DOHH2 (cell line): ENCODE measurements around the gene POU6F1.

Experiments
- H3F3A ChIP-seq: fragments of 200-600 bp; sonication (generic), shearing (Covaris generic); 2 replicates; pipeline ENCODE4 v1.6.0; 2016; ENCODE audit warnings: antibody characterized with exemption, mild to moderate bottlenecking; ENCODE audit not compliant: control insufficient read depth, insufficient read depth
- H3K27ac ChIP-seq: fragments of 200-600 bp; sonication (generic); 2 replicates; pipeline ENCODE4 v1.5.1; 2014; ENCODE audit warnings: low read depth, mild to moderate bottlenecking, low read length, moderate library complexity
- H3K27me3 ChIP-seq: fragments of 200-600 bp; sonication (generic); 2 replicates; pipeline ENCODE4 v1.6.1; 2014; ENCODE audit warnings: mild to moderate bottlenecking, low read length, mixed read lengths; ENCODE audit not compliant: control insufficient read depth
- H3K36me3 ChIP-seq: fragments of 200-600 bp; sonication (generic); 2 replicates; pipeline ENCODE4 v1.6.1; 2014; ENCODE audit warnings: mild to moderate bottlenecking, low read length, moderate library complexity, mixed read lengths; ENCODE audit not compliant: control insufficient read depth
- H3K4me1 ChIP-seq: fragments of 200-600 bp; sonication (generic); 2 replicates; pipeline ENCODE4 v1.6.1; 2014; ENCODE audit warnings: mild to moderate bottlenecking, low read length, mixed read lengths; ENCODE audit not compliant: control insufficient read depth
- H3K4me2 ChIP-seq: fragments of 200-600 bp; sonication (generic); 2 replicates; pipeline ENCODE4 v1.6.0; 2014; ENCODE audit warnings: mild to moderate bottlenecking, low read length, moderate library complexity
- H3K4me3 ChIP-seq: fragments of 200-600 bp; sonication (generic); 2 replicates; pipeline ENCODE4 v1.5.1; 2014; ENCODE audit warnings: mild to moderate bottlenecking, low read length, mixed read lengths
- H3K79me2 ChIP-seq: fragments of 200-600 bp; sonication (generic); 2 replicates; pipeline ENCODE4 v1.6.1; 2014; ENCODE audit warnings: mild to moderate bottlenecking, low read length, mixed read lengths; ENCODE audit not compliant: control insufficient read depth
- H3K9me2 ChIP-seq: fragments of 200-600 bp; sonication (generic); replicated peaks from 2 replicates; pipeline ENCODE4 v1.6.1; 2014; ENCODE audit warnings: mild to moderate bottlenecking, low read length, mixed read lengths; ENCODE audit not compliant: control insufficient read depth
- H3K9me3 ChIP-seq: fragments of 200-600 bp; sonication (generic); 2 replicates; pipeline ENCODE4 v1.6.1; 2014; ENCODE audit warnings: antibody characterized with exemption, low read length, mixed read lengths; ENCODE audit not compliant: control insufficient read depth, insufficient read depth
- H4K20me1 ChIP-seq: fragments of 200-600 bp; sonication (generic); 2 replicates; pipeline ENCODE4 v1.6.0; 2014; ENCODE audit warnings: low read depth, mild to moderate bottlenecking, antibody characterized with exemption, low read length, moderate library complexity; ENCODE audit not compliant: control insufficient read depth, insufficient read depth
- CTCF ChIP-seq: fragments of 200-600 bp; sonication (generic); IDR thresholded peaks from one replicate; pipeline ENCODE4 v1.5.1; 2014; ENCODE audit warnings: antibody characterized with exemption, mild to moderate bottlenecking, low read depth, low read length; ENCODE audit not compliant: poor library complexity, severe bottlenecking
- EZH2phosphoT487 ChIP-seq: fragments of 200-600 bp; sonication (generic); IDR thresholded peaks from 2 replicates; pipeline ENCODE4 v1.6.1; 2017; ENCODE audit warnings: borderline replicate concordance, mild to moderate bottlenecking, antibody characterized with exemption, low read length, moderate library complexity, mixed read lengths

POU6F1 gene

GRCh38 chr12:51242120-51242519, 24.3 kb upstream of the POU6F1 start:
- Histone ChIP-seq H3K4me3 (no peak overlapping the region), H4K20me1 (no peaks in the 10 kb centered on the region), H3K4me1 (peaks cover 31% of the 10 kb centered on the region), H3F3A (peaks cover 9% of the 10 kb centered on the region), H3K9me3 (no peaks in the 10 kb centered on the region), H3K27ac (no peak overlapping the region), H3K27me3 (no peaks in the 10 kb centered on the region), H3K4me2 (no peak overlapping the region), H3K36me3 (peaks cover 52% of the 10 kb centered on the region), H3K79me2 (peaks cover 26% of the 10 kb centered on the region), H3K9me2 (no peaks in the 10 kb centered on the region)
- no peak for TF ChIP-seq EZH2phosphoT487
- no peak for TF ChIP-seq CTCF

- no peak overlapping the region for H3K27ac ChIP-seq
- H3K36me3 ChIP-seq = peaks cover 50% of the 10 kb centered on the region
Observed at GRCh38 chr12:51240971-51241370, 23.1 kb upstream of the POU6F1 start.

GRCh38 chr12:51238510-51239334, 20.9 kb upstream of the POU6F1 start, which contains the start of gene DAZAP2:
Gene DAZAP2, plus strand, starts transcription at chr12:51238826. Its CDS starts 82 bp downstream, at chr12:51238908.
- Histone ChIP-seq H3K9me3 (no peaks in the 10 kb centered on the region), H3K27ac (peak within 1 kb of the TSS; percentile 95), H3K4me1 (peaks cover 15% of the 10 kb centered on the region), H3F3A (peaks cover 8% of the 10 kb centered on the region), H3K4me3 (peak within 1 kb of the TSS; percentile 97), H3K79me2 (peaks cover 26% of the 10 kb centered on the region), H3K9me2 (no peaks in the 10 kb centered on the region), H3K27me3 (no peaks in the 10 kb centered on the region), H3K36me3 (peaks cover 40% of the 10 kb centered on the region), H4K20me1 (no peaks in the 10 kb centered on the region), H3K4me2 (peak within 1 kb of the TSS; percentile 87)
- TF ChIP-seq EZH2phosphoT487 (no peak), CTCF (peak; percentile 9)

More at GRCh38 chr12:51240971-51241370, 23.1 kb upstream of the POU6F1 start:
- Histone ChIP-seq H3K79me2 (peaks cover 26% of the 10 kb centered on the region), H3K4me3 (no peak overlapping the region), H3K27me3 (no peaks in the 10 kb centered on the region), H3K9me2 (no peaks in the 10 kb centered on the region), H4K20me1 (no peaks in the 10 kb centered on the region), H3F3A (peaks cover 9% of the 10 kb centered on the region), H3K4me2 (no peak overlapping the region), H3K4me1 (peaks cover 19% of the 10 kb centered on the region), H3K9me3 (no peaks in the 10 kb centered on the region)
- TF ChIP-seq CTCF = no peak
- TF ChIP-seq EZH2phosphoT487 = no peak
